B cell (primary cell): ENCODE data around the gene UACA. TPM values are rescaled to one million over a fixed set of nuclear protein-coding genes. Genes with fewer than 3 reads are reported as not detected.
"Not testable (repeated sequence)": the region's sequence is repeated elsewhere in the genome, so short reads cannot be mapped to it uniquely, and the experiment has no call there.

Experiments
- ATAC-seq: fragments of 200-7000 bp; cut with Tn5 transposase; one replicate; pipeline ENCODE4 v1.10.0; 2021; ENCODE audit warnings: low read depth, mild to moderate bottlenecking, moderate number of reproducible peaks, moderate library complexity
- CTCF ChIA-PET: fragments of 350-600 bp; sonication (Branson Sonifier 250); formaldehyde crosslinking; loops from one replicate; lab custom pipeline; 2021; ENCODE audit warnings: antibody characterized with exemption, inconsistent platforms; lab: Charles Lee
- POLR2A ChIA-PET: fragments of 350-600 bp; sonication (Branson Sonifier 250); formaldehyde crosslinking; loops from one replicate; lab custom pipeline; 2021; ENCODE audit warnings: antibody characterized with exemption; lab: Charles Lee
- DNase-seq: peaks from one replicate; pipeline ENCODE4 v3.0.0; 2013
- H2AFZ ChIP-seq: 2 replicates; pipeline ENCODE4 v1.6.1; 2012; ENCODE audit warnings: mild to moderate bottlenecking, low read depth, low read length; ENCODE audit not compliant: insufficient read depth, poor library complexity, severe bottlenecking
- H3K27ac ChIP-seq, 2 donors: 1 replicate in 1 of 2; 2 replicates in 1 of 2; pipeline ENCODE4 v1.5.1; 2012 to 2013; ENCODE audit warnings: low read length in 2 of 2, mild to moderate bottlenecking in 2 of 2, moderate library complexity in 1 of 2
- H3K27me3 ChIP-seq, 4 experiments: fragments of 200-600 bp in 1 of 4; sonication (generic) in 1 of 4; replicated peaks in 1 of 4; 1 replicate in 2 of 4; 2 replicates in 2 of 4; pipeline versions ENCODE4 v1.6.1 to v1.7.0; 2013 to 2016; ENCODE audit warnings: low read length in 3 of 4, mild to moderate bottlenecking in 2 of 4, mixed read lengths in 1 of 4, moderate library complexity in 1 of 4; ENCODE audit not compliant: insufficient read depth in 4 of 4, control insufficient read depth in 3 of 4; ENCODE audit errors: control extremely low read depth in 1 of 4
- H3K36me3 ChIP-seq, 2 experiments: replicated peaks in 1 of 2; 1 replicate in 1 of 2; 2 replicates in 1 of 2; pipeline versions ENCODE4 v1.6.1 to v1.7.1; 2013; ENCODE audit warnings: low read length in 1 of 2; ENCODE audit not compliant: insufficient read depth in 2 of 2, control insufficient read depth in 1 of 2; ENCODE audit errors: control extremely low read depth in 1 of 2, extremely low read depth in 1 of 2
- H3K4me1 ChIP-seq, 2 donors: fragments of 200-600 bp in 1 of 2; sonication (generic) in 1 of 2; 1 replicate in 1 of 2; 2 replicates in 1 of 2; pipeline versions ENCODE4 v1.5.1 to v1.6.1; 2013 to 2017; ENCODE audit warnings: low read length in 2 of 2; ENCODE audit not compliant: control insufficient read depth in 2 of 2, insufficient read depth in 2 of 2
- H3K4me2 ChIP-seq: replicated peaks from 2 replicates; pipeline ENCODE3; 2012; ENCODE audit warnings: mild to moderate bottlenecking, low read depth, low read length; ENCODE audit not compliant: poor library complexity, severe bottlenecking
- H3K4me3 ChIP-seq, 5 experiments: fragments of 200-600 bp in 1 of 5; sonication (generic) in 1 of 5; 1 replicate in 3 of 5; 2 replicates in 2 of 5; pipeline versions ENCODE4 v1.5.1 to v1.7.0; 2011 to 2016; ENCODE audit warnings: low read length in 4 of 5, mild to moderate bottlenecking in 4 of 5, low read depth in 2 of 5, control low read depth in 1 of 5, moderate library complexity in 1 of 5; ENCODE audit not compliant: insufficient read depth in 1 of 5; ENCODE audit errors: control extremely low read depth in 1 of 5, extremely low read depth in 1 of 5
- H3K79me2 ChIP-seq: fragments of 200-600 bp; sonication (generic); one replicate; pipeline ENCODE4 v1.6.0; 2016; ENCODE audit warnings: low read length; ENCODE audit not compliant: control insufficient read depth, insufficient read depth
- H3K9ac ChIP-seq: fragments of 200-600 bp; sonication (generic); 2 replicates; pipeline ENCODE4 v1.6.1; 2017; ENCODE audit warnings: mild to moderate bottlenecking, low read length, moderate library complexity
- H3K9me3 ChIP-seq, 3 donors: one replicate each; pipeline versions ENCODE4 v1.6.1 to v1.7.1; 2013; ENCODE audit warnings: low read length in 2 of 3; ENCODE audit not compliant: control insufficient read depth in 2 of 3, insufficient read depth in 1 of 3; ENCODE audit errors: control extremely low read depth in 1 of 3
- H4K20me1 ChIP-seq: 2 replicates; pipeline ENCODE4 v1.6.0; 2012; ENCODE audit warnings: mild to moderate bottlenecking, low read length; ENCODE audit not compliant: insufficient read depth, control insufficient read depth, poor library complexity, severe bottlenecking
- H3K27ac Mint-ChIP-seq: one replicate; pipeline ENCODE4 v1.8.0; 2021; ENCODE audit warnings: mixed read lengths
- H3K27me3 Mint-ChIP-seq: one replicate; pipeline ENCODE4 v1.8.0; 2021; ENCODE audit warnings: mixed read lengths
- H3K4me1 Mint-ChIP-seq: one replicate; pipeline ENCODE4 v1.8.0; 2021; ENCODE audit warnings: mixed read lengths
- H3K4me3 Mint-ChIP-seq: one replicate; pipeline ENCODE4 v1.8.0; 2021; ENCODE audit warnings: mixed read lengths
- H3K9me3 Mint-ChIP-seq: one replicate; pipeline ENCODE4 v1.8.0; 2022; ENCODE audit warnings: mixed read lengths; ENCODE audit not compliant: insufficient read depth
- EZH2 ChIP-seq: IDR thresholded peaks from 2 replicates; pipeline ENCODE4 v1.6.1; 2012; ENCODE audit warnings: borderline replicate concordance, low read depth, mild to moderate bottlenecking, moderate library complexity, low read length; ENCODE audit not compliant: insufficient read depth, poor library complexity, severe bottlenecking
- WGBS: methylation state at CpG from one replicate; pipeline ENCODE4 v1.1.5; 2013; ENCODE audit warnings: missing lambda C conversion rate; ENCODE audit not compliant: insufficient coverage; 5-methylcytosine and 5-hydroxymethylcytosine counted together
- intact Hi-C: fragments of 100-400 bp; cut with micrococcal nuclease; formaldehyde crosslinking; loops from one replicate; pipeline ENCODE4 v1.10.0; 2022
- polyA plus RNA-seq: library from polyadenylated mRNA; depleted of rRNA; stranded (reverse); fragments of >200 nt; gene quantifications from 2 replicates; pipeline ENCODE4 v1.2.3, GENCODE V29; 2012
- total RNA-seq, 2 donors: library from RNA; stranded (reverse); fragments of 120-200 nt in 1 of 2; gene quantifications; 1 replicate in 1 of 2; 2 replicates in 1 of 2; pipeline versions ENCODE4 v1.2.3 to v1.2.4, GENCODE V29; 2013 to 2022
- TF ChIP-seq, protein P1 (sequence below): fragments of 200-600 bp; IDR thresholded peaks from one replicate; pipeline ENCODE4 v1.8.0; 2022; ENCODE audit warnings: antibody characterized with exemption, mild to moderate bottlenecking

UACA gene
- total and polyA plus RNA-seq, 2 donors (not counting 1 experiment from before 2014, with no cell fraction given) = 2.7 to 3.3 TPM

GRCh38 chr15:70806992-70807712 is 43.8 kb upstream of the UACA start:
- H4K20me1 ChIP-seq = no peaks in the 10 kb centered on the region
- H3K4me2 ChIP-seq = no peak overlapping the region
- peaks cover 0 to 7% of the 10 kb centered on the region in 2 donors for H3K4me1 ChIP-seq
- H2AFZ ChIP-seq = peak overlapping the region; percentile 18
- no peaks in the 10 kb centered on the region for H3K36me3 ChIP-seq
- no peak overlapping the region for H3K4me3 Mint-ChIP-seq
- H3K79me2 ChIP-seq = no peaks in the 10 kb centered on the region
- H3K9ac ChIP-seq = no peak overlapping the region
- ATAC-seq (no peak), DNase-seq (peak; percentile 11)
- POLR2A ChIA-PET = no interaction called here
- H3K27me3 Mint-ChIP-seq = peaks cover 7% of the 10 kb centered on the region
- no peaks in the 10 kb centered on the region for H3K9me3 Mint-ChIP-seq
- peaks cover 0 to 4% (median 0%) of the 10 kb centered on the region in 4 experiments for H3K27me3 ChIP-seq
- intact Hi-C loops = no loop called here
- TF ChIP-seq, protein P1, sequence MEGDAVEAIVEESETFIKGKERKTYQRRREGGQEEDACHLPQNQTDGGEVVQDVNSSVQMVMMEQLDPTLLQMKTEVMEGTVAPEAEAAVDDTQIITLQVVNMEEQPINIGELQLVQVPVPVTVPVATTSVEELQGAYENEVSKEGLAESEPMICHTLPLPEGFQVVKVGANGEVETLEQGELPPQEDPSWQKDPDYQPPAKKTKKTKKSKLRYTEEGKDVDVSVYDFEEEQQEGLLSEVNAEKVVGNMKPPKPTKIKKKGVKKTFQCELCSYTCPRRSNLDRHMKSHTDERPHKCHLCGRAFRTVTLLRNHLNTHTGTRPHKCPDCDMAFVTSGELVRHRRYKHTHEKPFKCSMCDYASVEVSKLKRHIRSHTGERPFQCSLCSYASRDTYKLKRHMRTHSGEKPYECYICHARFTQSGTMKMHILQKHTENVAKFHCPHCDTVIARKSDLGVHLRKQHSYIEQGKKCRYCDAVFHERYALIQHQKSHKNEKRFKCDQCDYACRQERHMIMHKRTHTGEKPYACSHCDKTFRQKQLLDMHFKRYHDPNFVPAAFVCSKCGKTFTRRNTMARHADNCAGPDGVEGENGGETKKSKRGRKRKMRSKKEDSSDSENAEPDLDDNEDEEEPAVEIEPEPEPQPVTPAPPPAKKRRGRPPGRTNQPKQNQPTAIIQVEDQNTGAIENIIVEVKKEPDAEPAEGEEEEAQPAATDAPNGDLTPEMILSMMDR = no peak
- TF ChIP-seq EZH2 = no peak
- no peak overlapping the region for H3K27ac ChIP-seq
- no peaks in the 10 kb centered on the region for H3K9me3 ChIP-seq
- peaks cover 12% of the 10 kb centered on the region for H3K4me1 Mint-ChIP-seq
- CTCF ChIA-PET = interaction anchor here (1.3 to 1.5 kb wide), 2 partner anchors 19 to 1331 kb away, joined by 3 to 4 read pairs; no protein-coding TSS in a partner anchor
- H3K4me3 ChIP-seq = no peak overlapping the region
- 60% methylated on average over 7 of the region's 9 CpGs for WGBS
- H3K27ac Mint-ChIP-seq = no peak overlapping the region

DNA sequence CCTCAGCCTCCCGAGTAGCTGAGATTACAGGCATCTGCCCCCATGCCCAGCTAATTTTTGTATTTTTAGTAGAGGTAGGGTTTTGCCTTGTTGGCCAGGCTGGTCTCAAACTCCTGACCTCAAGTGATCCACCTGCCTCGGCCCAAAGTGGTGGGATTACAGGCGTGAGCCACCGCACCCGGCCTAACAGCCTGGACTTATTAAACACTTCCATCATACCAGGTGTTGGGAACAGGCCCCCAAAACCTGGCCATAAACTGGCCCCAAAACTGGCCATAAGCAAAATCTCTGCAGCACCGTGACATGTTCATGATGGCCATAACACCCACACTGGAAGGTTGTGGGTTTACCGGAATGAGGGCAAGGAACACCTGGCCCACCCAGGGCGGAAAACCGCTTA is 41.0 kb upstream of the UACA start:
- H3K4me1 Mint-ChIP-seq = not testable (repeated sequence)

More for the DNA sequence above, 41.0 kb upstream of the UACA start:
- intact Hi-C loops, H3K4me2 ChIP-seq, H3K27me3 ChIP-seq, H3K9me3 ChIP-seq, ATAC-seq, H3K4me3 Mint-ChIP-seq, H2AFZ ChIP-seq, H3K9me3 Mint-ChIP-seq, H3K79me2 ChIP-seq, H3K4me1 ChIP-seq, H3K9ac ChIP-seq, H3K27ac ChIP-seq, H3K27me3 Mint-ChIP-seq, POLR2A ChIA-PET, H3K4me3 ChIP-seq, H3K36me3 ChIP-seq, H3K27ac Mint-ChIP-seq, DNase-seq, H4K20me1 ChIP-seq: not testable (repeated sequence)
- CTCF ChIA-PET = interaction anchor here (1.7 kb wide), 1 partner anchor 1326 kb away, joined by 5 read pairs; no protein-coding TSS in a partner anchor
- 93% methylated on average over 7 of the region's 9 CpGs for WGBS
